Spleen (tissue), 11 donors: Measurements from ENCODE around the gene TMEM208. TPM values are rescaled to one million over a fixed set of nuclear protein-coding genes. Genes with fewer than 3 reads are reported as not detected.
A peak's percentile ranks its signal among the peaks of the same experiment; 100 is the strongest.

Source experiments
- DNase-seq: peaks from one replicate; pipeline ENCODE4 v3.0.0-alpha.2; 2020
- H3K27ac ChIP-seq, 8 donors: fragments of 200-600 bp; sonication (generic) in 7 of 8; 1 replicate in 4 of 8; 2 replicates in 4 of 8; pipeline versions ENCODE4 v1.5.0 to v1.8.0; 2016 to 2021; ENCODE audit warnings: inconsistent platforms in 4 of 8, mild to moderate bottlenecking in 4 of 8, moderate library complexity in 1 of 8
- H3K27me3 ChIP-seq, 7 donors: fragments of 200-600 bp; sonication (generic) in 6 of 7; replicated peaks in 1 of 7; 1 replicate in 4 of 7; 2 replicates in 3 of 7; pipeline versions ENCODE4 v1.5.0 to v1.8.0; 2016 to 2021; ENCODE audit warnings: inconsistent platforms in 3 of 7, mild to moderate bottlenecking in 1 of 7
- H3K36me3 ChIP-seq, 6 donors: fragments of 200-600 bp; sonication (generic) in 5 of 6; 1 replicate in 4 of 6; 2 replicates in 2 of 6; pipeline versions ENCODE4 v1.5.0 to v1.8.0; 2016 to 2021; ENCODE audit warnings: inconsistent platforms in 2 of 6
- H3K4me1 ChIP-seq, 6 donors: fragments of 200-600 bp; sonication (generic) in 5 of 6; 1 replicate in 3 of 6; 2 replicates in 3 of 6; pipeline versions ENCODE4 v1.5.0 to v1.8.0; 2016 to 2021; ENCODE audit warnings: inconsistent platforms in 3 of 6
- H3K4me3 ChIP-seq, 8 donors: fragments of 200-600 bp; sonication (generic) in 7 of 8; 1 replicate in 4 of 8; 2 replicates in 4 of 8; pipeline versions ENCODE4 v1.5.0 to v1.8.0; 2016 to 2021; ENCODE audit warnings: inconsistent platforms in 4 of 8, mild to moderate bottlenecking in 4 of 8, moderate library complexity in 2 of 8
- H3K9me3 ChIP-seq, 8 donors: fragments of 200-600 bp; sonication (generic) in 7 of 8; 1 replicate in 4 of 8; 2 replicates in 4 of 8; pipeline versions ENCODE4 v1.5.0 to v1.8.0; 2016 to 2021; ENCODE audit warnings: inconsistent platforms in 4 of 8
- POLR2A ChIP-seq, 3 donors: fragments of 450-650 bp; IDR thresholded peaks; one replicate each; pipeline ENCODE4 v1.5.1; 2017; ENCODE audit warnings: antibody characterized with exemption in 3 of 3, mild to moderate bottlenecking in 1 of 3
- POLR2AphosphoS5 ChIP-seq, 3 donors: sonication (generic); formaldehyde crosslinking; IDR thresholded peaks; one replicate each; pipeline ENCODE4 v1.5.1; 2017; ENCODE audit warnings: antibody characterized with exemption in 3 of 3
- WGBS, 5 donors: extraction: QIAGEN DNeasy Blood & Tissue Kit in 3 of 5; methylation state at CpG; one replicate each; pipeline versions ENCODE4 v1.1.5 to v1.1.7; 2013 to 2018; 5-methylcytosine and 5-hydroxymethylcytosine counted together
- intact Hi-C: fragments of 100-400 bp; cut with DNase I; formaldehyde crosslinking; loops from one replicate; pipeline ENCODE4 v1.15.0; 2023; ENCODE audit warnings: low total_unique reads
- polyA plus RNA-seq, 3 donors: library from polyadenylated mRNA; stranded (reverse); fragments of 200-250 nt; gene quantifications; one replicate each; pipeline ENCODE4 v1.2.1, GENCODE V29; 2013
- total RNA-seq, 7 donors: library from RNA; depleted of rRNA in 3 of 7; stranded (reverse); fragments of >200 nt in 3 of 7; fragmentation: NEBNext Ultra II Directional in 4 of 7; extraction: Animal tissue kit (Norgen Biotek cat#: 25700) in 4 of 7; gene quantifications; one replicate each; pipeline versions ENCODE4 v1.1.0 to v1.2.1, GENCODE V29; 2016 to 2021
- TF ChIP-seq, protein P1 (sequence below), 11 experiments: fragments of 200-600 bp in 7 of 11; fragments of 450-650 bp in 4 of 11; sonication (generic) in 4 of 11; IDR thresholded peaks in 8 of 11; conservative IDR thresholded peaks in 3 of 11; 1 replicate in 7 of 11; 2 replicates in 4 of 11; pipeline versions ENCODE4 v1.4.0 to v1.8.0; 2016 to 2021; ENCODE audit warnings: antibody characterized with exemption in 11 of 11, inconsistent platforms in 4 of 11, mild to moderate bottlenecking in 1 of 11
- donor health status: healthy with polysubstance abuse.
- donor health status: DM: no; HTN: no; CAD: no; lungs with moderate emphysema.
- donor health status: DM: no; HTN: no; CAD: no.
- donor health status: Bipolar disorder and iron deficiency.
- donor health status: healthy.
- donor health status: DM: no; HTN: no; CAD: no.
- donor health status: DM: yes; HTN: yes; CAD: no.

Gene TMEM208
- total and polyA plus RNA-seq, 10 donors = 28.1 to 68.7 (median 35.8) TPM

GRCh38 chr16:67223992-67224391, 2.9 kb upstream of the TMEM208 start:
- 37 to 51% (median 42%) methylated on average over 3 of the region's 3 CpGs for WGBS, 5 donors
- Histone ChIP-seq H3K27me3 (no peaks in the 10 kb centered on the region), H3K36me3 (peaks cover 0 to 22% (median 10%) of the 10 kb centered on the region in 6 donors), H3K4me3 (no peak overlapping the region), H3K27ac (peak overlapping the region in 3 of 8 donors; percentile 6 to 62 (median 27)), H3K9me3 (no peaks in the 10 kb centered on the region), H3K4me1 (peaks cover 12 to 49% (median 32%) of the 10 kb centered on the region in 6 donors)
- intact Hi-C loops = no loop called here
- TF ChIP-seq, protein P1, sequence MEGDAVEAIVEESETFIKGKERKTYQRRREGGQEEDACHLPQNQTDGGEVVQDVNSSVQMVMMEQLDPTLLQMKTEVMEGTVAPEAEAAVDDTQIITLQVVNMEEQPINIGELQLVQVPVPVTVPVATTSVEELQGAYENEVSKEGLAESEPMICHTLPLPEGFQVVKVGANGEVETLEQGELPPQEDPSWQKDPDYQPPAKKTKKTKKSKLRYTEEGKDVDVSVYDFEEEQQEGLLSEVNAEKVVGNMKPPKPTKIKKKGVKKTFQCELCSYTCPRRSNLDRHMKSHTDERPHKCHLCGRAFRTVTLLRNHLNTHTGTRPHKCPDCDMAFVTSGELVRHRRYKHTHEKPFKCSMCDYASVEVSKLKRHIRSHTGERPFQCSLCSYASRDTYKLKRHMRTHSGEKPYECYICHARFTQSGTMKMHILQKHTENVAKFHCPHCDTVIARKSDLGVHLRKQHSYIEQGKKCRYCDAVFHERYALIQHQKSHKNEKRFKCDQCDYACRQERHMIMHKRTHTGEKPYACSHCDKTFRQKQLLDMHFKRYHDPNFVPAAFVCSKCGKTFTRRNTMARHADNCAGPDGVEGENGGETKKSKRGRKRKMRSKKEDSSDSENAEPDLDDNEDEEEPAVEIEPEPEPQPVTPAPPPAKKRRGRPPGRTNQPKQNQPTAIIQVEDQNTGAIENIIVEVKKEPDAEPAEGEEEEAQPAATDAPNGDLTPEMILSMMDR (IDR thresholded peaks at IDR 0.05 in 8 of 11, conservative IDR thresholded peaks at IDR 0.05 in 3 of 11) = no peak
- TF ChIP-seq POLR2AphosphoS5 (IDR thresholded peaks at IDR 0.05) (no peak), POLR2A (IDR thresholded peaks at IDR 0.05) (no peak)
- no peak for DNase-seq

DNA sequence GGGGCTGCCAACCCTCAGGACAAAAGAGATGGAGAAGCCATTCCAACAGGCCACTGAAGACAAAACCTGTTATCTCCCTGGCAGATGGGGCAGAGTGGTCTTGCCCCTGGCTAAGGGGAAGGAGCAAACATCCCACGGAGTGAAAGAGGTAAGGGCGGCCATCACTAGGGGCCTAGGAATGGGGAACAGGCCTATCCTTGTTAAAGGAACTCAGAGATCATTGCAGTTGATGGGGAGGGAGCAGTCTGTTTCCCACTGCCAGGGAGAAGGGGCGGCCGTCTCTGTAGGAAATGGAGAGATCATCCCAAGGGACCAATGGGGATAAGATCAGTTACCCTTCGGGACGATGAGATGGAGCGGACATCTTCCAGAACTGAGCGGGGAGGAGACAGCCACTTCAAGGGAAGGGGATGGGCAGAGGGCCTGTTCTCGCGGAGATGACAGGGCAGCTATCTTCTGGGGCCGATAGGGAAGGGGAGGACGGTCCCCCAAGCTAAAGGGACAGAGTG, 581 bp upstream of the TMEM208 start:
- H3K27me3 ChIP-seq = no peaks in the 10 kb centered on the region
- DNase-seq = no peak
- H3K4me3 ChIP-seq = peak overlapping the region; percentile 82 to 99 (median 98)
- peak overlapping the region; percentile 61 to 93 (median 86) for H3K27ac ChIP-seq
- 8 to 11% (median 9%) methylated on average over 12 of the region's 12 CpGs for WGBS, 5 donors
- TF ChIP-seq POLR2AphosphoS5 (IDR thresholded peaks at IDR 0.05) (no peak), POLR2A (IDR thresholded peaks at IDR 0.05) (peak in 1 of 3 donors; percentile 13)
- H3K4me1 ChIP-seq = peaks cover 12 to 57% (median 32%) of the 10 kb centered on the region in 6 donors
- H3K9me3 ChIP-seq = no peaks in the 10 kb centered on the region
- intact Hi-C loops = no loop called here
- peaks cover under 1 to 41% (median 34%) of the 10 kb centered on the region in 6 donors for H3K36me3 ChIP-seq

DNA sequence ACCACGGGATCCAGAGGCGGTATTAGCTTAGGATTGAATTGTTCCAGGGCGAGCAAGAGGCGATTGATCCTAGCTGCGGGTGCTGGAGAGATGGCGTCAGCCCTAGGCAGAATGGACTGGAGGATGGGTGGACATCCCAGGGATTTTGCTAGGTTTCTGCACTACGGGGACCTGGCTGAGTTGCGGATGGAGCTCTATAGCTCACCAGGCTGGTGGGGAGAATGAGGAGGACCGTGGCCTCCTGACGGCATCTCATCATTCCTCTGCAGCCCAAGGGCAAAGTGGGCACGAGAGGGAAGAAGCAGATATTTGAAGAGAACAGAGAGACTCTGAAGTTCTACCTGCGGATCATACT, 614 bp downstream of the TMEM208 start:
- Histone ChIP-seq H3K36me3 (peaks cover 5 to 53% (median 42%) of the 10 kb centered on the region in 6 donors), H3K27ac (peak overlapping the region; percentile 61 to 93 (median 86)), H3K4me3 (peak overlapping the region; percentile 82 to 99 (median 98)), H3K27me3 (no peaks in the 10 kb centered on the region), H3K4me1 (peaks cover 12 to 57% (median 32%) of the 10 kb centered on the region in 6 donors), H3K9me3 (no peaks in the 10 kb centered on the region)
- intact Hi-C loops = no loop called here
- no peak for TF ChIP-seq POLR2AphosphoS5 (IDR thresholded peaks at IDR 0.05)
- TF ChIP-seq, protein P1 (IDR thresholded peaks at IDR 0.05 in 8 of 11, conservative IDR thresholded peaks at IDR 0.05 in 3 of 11) = no peak
- DNase-seq = no peak
- WGBS, 5 donors = 14 to 18% (median 16%) methylated on average over 9 to 12 of the region's 12 CpGs

- intact Hi-C loops = no loop called here
Measured at GRCh38 chr16:67228034-67228785, 1.3 kb downstream of the TMEM208 start.

GRCh38 chr16:67228905-67229304, 2.0 kb downstream of the TMEM208 start:
- no peaks in the 10 kb centered on the region for H3K27me3 ChIP-seq
- peaks cover 5 to 60% (median 55%) of the 10 kb centered on the region in 6 donors for H3K36me3 ChIP-seq
- TF ChIP-seq POLR2AphosphoS5 (IDR thresholded peaks at IDR 0.05) (peak in 1 of 3 donors; percentile 20), POLR2A (IDR thresholded peaks at IDR 0.05) (no peak)
- TF ChIP-seq, protein P1 (IDR thresholded peaks at IDR 0.05 in 8 of 11, conservative IDR thresholded peaks at IDR 0.05 in 3 of 11) = no peak
- intact Hi-C loops = no loop called here
- 82 to 89% (median 87%) methylated on average over 9 of the region's 9 CpGs for WGBS, 5 donors
- peaks cover 12 to 54% (median 31%) of the 10 kb centered on the region in 6 donors for H3K4me1 ChIP-seq
- H3K27ac ChIP-seq = no peak overlapping the region
- DNase-seq = no peak
- no peak overlapping the region for H3K4me3 ChIP-seq
- H3K9me3 ChIP-seq = no peaks in the 10 kb centered on the region

More at GRCh38 chr16:67228034-67228785, 1.3 kb downstream of the TMEM208 start:
- Histone ChIP-seq H3K4me3 (peak overlapping the region; percentile 82 to 99 (median 98)), H3K36me3 (peaks cover 5 to 56% (median 48%) of the 10 kb centered on the region in 6 donors), H3K9me3 (no peaks in the 10 kb centered on the region), H3K27ac (peak overlapping the region in 3 of 8 donors; percentile 85 to 93 (median 88)), H3K27me3 (no peaks in the 10 kb centered on the region), H3K4me1 (peaks cover 12 to 57% (median 32%) of the 10 kb centered on the region in 6 donors)
- TF ChIP-seq POLR2AphosphoS5 (IDR thresholded peaks at IDR 0.05) (peak; percentile 42 to 51 (median 51)), POLR2A (IDR thresholded peaks at IDR 0.05) (no peak)
- 83 to 86% (median 85%) methylated on average over 9 of the region's 9 CpGs for WGBS, 5 donors
- DNase-seq = no peak
